GM21447 (cell line): ENCODE data around the gene SUSD3.

Source experiments
- ATAC-seq: cut with Tn5 transposase; IDR thresholded peaks from one replicate; pipeline ENCODE4 v1.9.1; 2021; ENCODE audit not compliant: unreplicated experiment

The SUSD3 gene

DNA sequence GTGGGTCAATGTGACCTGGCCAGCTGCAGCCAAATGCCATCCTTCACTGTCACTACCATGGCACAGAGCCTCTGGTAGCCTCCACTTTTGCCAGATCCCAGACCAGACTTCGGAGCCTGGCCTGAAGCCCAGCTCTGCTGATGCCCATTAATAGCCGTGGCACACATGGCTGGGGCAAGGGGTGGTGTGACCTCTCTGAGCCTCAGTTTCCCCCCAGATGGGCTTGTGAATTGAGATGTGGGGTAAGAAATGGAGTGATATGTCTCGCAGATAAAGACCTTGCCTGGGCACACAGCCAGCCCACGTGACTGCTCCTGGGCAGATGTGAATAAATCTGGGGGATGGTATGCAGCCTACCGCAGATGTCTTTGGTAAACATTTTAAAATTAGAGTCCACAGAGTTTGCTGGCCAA lies 13.9 kb downstream of the SUSD3 start:
- no peak for ATAC-seq

DNA sequence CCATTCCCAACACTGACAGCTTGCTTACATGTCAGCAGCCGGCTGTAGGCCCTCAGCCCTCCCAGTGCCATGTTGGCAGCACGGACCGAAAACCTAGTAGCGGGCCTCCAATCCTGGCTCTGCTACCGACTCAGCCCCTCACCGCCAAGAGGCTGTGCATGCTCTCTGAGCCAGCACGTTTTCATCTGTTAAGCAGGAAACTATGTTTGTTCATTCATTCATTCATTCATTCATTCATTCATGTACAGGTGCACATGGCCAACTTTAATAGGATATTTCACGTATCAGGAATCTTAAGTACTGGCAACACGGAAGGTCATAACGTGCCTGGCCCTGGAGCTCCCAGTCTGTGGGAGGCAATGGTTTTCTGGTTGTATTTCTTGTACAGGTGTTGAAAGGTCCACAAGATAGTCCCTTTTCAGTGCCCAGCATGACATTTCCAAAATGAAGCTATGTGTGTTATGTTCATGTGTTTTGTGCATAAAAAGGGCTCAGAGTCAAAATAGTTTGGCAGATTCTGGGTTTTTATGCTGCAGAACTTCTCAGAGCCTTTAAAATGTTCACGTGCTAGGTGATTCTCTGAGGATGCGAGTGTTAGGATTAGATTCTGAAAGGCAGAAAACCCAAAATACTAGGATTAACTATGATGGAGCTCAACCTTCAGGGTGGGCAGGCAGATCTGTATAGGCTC lies 17.7 kb downstream of the SUSD3 start:
- no peak for ATAC-seq

DNA sequence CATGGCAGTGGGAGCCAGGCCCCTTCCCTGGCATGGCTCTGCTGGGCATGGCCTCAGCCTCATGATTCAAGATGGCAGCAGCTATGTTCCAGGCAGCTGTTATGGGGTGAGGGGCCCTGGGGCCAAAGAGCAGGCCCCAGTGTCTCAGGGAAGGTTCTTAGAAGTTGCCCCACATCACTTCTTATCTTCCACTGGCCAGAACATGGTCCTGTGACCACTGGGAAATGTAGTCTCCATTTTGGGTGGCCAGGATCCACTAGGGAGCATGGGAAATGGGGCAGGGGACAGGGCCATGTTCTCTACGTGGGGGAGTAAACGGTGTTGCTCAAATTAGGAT lies 18.3 kb downstream of the SUSD3 start:
- no peak for ATAC-seq

DNA sequence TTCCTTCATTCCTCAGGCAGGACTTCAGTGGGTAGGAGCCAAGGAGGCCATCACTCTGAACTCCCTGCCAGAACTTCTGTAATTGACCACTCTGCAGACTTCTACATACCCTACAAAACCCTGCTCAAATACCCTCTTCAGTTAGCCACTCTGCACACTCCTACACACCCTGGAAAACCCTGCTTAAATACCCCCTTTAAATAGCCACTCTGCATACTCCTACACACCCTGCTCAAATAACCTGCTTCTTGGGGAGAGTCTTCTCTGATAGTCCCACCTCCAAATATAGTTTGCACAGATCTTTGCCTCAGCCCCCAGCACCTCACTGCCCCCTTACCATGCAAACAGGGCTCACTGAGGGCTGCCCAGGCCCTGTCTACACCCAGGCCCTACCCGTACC lies 18.9 kb downstream of the SUSD3 start:
- ATAC-seq, result no peak

DNA sequence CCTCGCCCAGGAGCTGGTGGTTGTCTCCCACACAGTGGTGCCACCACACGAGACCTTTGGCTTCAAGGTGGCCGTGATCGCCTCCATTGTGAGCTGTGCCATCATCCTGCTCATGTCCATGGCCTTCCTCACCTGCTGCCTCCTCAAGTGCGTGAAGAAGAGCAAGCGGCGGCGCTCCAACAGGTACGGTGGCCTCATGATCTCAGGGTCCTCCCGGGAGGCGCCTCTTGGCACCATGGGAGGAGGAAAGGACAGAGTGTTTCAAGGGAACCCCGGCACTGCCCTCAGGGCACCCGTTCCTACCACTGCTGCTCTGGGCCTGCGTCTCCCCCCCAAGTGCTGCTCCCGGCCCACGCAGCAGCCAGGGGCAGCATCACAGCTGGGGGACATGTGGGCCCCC lies 19.3 kb downstream of the SUSD3 start:
- ATAC-seq, result no peak

DNA sequence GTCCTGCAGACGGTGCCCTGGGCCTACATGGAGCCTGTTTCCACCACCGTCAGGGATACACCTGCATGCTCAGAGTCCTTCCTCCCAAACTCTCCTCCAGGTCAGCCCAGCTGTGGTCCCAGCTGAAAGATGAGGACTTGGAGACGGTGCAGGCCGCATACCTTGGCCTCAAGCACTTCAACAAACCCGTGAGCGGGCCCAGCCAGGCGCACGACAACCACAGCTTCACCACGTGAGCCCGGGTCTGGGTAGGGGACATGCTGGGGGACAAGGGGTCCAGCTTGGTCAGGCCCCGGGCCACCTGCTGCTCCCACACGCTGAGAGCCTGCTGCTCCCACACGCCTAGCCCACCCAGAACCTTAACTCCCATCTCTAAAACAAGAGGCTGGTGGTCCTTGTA lies 20.9 kb downstream of the SUSD3 start:
- no peak for ATAC-seq

DNA sequence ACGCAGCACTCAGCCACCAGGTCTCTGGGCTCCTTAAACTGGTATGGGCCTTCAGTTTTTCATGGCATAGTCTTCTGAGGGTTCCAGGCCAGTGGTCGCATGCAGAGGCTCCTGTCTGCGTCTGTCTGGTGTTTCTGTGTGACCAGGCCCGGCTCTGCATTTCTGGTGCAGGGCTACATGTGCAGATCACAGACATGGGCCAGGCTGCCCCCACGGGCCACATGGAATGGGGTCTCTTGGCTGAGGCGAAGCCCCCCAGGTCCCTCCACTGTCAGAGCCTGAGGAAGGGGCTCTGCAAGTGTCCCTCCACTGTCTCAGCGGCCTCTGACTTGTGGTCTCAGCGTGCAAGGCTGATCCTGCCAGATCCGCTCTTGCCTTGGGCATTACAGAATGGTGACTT lies 21.9 kb downstream of the SUSD3 start:
- ATAC-seq, result no peak

DNA sequence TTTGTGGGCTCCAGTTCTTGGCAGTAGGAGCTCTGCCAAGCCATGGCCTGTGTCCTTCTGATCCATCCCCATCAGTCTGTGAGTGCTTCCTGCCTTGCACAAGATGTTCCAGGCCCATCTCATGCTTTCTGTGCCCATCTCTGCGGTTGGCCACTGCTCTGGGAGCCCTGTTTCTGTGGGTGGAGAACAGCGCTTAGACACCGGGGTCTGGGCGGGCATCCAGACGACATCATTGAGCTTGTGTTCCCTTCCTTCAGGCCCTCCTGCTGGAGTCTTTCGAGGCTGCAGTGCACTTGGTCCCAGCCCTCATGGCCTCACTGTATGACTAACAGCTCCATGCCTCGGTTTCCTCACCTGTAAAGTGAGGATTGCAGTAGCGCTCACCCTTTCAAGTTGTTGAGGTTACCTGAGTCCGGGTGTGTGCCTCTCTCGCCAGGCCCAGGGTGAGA lies 22.6 kb downstream of the SUSD3 start:
- no peak for ATAC-seq

DNA sequence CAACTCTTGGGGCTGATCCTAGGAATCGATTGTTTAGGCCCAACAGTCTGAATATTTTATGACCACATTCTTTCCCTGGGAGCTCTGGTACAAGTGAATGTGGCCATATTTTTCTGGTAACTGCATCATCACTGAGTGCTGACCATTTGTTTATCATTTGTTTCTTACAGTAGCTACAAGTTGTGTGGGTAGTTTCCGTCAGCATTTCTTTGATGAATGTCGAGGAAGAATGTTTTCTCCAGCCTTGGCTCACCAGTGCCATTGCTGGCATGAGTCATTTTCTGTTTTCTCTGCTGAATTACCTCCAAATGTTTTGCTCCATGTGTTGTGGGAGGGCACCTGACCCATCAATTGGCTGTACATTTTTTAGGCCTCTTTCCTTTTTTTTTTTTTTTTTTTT lies 23.4 kb downstream of the SUSD3 start:
- no peak for ATAC-seq

DNA sequence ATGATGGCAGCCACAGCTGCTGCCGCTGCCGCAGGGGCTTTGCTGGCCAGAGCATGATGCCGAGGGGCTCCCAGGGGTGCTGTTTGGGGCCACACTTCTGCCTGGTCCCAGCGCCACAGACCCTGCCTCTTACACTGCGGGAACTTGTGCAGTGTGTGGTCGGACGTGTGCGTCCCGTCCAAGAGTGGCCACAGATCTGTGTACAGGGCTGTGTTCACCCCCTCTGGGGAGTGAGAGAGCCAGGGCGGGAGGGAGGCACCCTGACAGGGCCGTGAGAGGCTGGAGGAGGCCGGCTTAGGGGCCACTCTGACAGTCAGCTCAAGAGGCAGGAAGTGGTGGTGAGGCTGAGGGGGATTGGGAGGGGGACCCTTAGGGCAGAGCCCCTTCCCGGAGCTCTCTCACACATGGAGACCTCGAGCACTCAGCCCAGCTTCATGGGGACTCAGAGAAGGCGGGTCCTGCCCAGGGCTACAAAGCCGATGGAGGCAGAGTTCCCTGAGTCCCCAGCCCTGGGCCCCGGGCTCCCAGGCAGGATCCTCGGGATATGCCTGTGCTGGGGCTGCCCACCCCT lies 24.4 kb downstream of the SUSD3 start:
- ATAC-seq, result no peak

DNA sequence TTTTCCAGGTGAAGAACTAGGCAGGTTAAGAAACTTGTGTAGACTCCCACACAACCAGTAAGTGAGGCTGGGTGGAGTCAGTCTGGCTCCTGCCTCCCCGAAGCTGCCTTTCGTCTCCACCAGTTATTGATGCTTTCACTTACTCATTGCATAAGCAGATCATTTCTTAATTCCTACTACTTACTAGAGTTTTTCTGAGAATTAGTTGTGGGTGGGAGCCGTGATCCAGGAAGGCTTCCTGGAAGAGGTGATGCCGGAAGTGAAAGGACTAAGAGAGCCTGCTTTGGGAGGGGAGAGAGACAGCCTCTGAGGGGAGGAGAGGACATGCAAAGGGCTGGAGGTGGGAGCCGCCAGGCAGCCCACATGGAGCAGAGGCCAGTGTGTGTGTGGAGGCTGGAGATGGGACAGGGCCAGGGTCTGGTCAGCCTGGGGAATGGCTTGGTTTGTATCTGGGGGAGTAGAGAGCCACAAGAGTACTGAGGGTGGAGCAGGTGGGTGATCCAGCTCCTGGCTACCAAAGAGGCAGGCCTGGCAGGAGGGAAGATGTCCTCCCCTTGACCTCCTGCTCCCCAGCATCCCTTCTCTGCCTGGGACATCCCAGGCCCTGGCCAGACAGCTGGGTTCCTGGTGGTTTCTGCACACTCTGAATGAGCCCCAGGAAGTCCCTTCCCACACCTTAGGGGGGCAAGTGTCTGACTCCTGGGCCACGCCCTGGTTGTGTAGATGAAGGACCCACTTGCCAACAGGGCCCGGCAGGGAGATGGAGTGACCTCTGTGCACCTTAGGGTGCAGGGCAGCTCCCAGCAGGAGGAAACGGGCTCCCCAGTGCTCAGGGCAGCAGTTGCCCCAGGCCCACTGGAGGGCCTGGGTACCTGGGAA lies 25.3 kb downstream of the SUSD3 start:
- no peak for ATAC-seq

DNA sequence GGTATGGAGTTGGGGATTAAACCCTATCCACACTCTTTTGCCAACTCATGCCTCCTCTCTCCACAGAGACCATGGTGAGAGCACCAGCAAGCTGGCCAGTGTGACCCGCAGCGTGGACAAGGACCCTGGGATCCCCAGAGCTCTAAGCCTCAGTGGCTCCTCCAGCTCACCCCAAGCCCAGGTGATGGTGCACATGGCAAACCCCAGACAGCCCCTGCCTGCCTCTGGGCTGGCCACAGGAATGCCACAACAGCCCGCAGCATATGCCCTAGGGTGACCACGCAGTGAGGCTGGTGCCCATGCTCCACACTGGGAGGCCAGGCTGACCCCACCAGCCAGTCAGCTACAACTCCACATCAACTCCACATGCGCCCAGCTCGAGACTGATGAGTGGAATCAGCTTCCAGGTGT lies 26.0 kb downstream of the SUSD3 start:
- no peak for ATAC-seq

DNA sequence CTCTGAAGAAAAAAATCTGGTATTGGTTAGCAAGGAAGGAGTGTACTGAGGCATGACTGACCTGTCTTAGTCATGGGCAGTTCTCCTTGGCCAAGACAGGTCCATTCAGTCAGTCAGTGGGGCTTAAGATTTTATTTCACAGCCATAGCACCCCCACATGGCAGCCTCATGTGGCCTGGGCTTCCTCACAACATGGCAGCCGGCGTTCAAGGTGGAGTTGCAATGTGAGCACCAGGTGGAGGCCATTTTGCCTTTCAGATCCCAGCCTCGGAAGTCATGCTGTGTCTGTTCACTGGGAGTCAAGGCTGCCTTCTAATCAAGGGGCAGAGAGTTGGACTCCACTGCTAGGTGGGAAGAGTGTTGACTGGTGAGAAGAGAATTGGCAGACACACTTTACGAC lies 27.2 kb downstream of the SUSD3 start:
- no peak for ATAC-seq

DNA sequence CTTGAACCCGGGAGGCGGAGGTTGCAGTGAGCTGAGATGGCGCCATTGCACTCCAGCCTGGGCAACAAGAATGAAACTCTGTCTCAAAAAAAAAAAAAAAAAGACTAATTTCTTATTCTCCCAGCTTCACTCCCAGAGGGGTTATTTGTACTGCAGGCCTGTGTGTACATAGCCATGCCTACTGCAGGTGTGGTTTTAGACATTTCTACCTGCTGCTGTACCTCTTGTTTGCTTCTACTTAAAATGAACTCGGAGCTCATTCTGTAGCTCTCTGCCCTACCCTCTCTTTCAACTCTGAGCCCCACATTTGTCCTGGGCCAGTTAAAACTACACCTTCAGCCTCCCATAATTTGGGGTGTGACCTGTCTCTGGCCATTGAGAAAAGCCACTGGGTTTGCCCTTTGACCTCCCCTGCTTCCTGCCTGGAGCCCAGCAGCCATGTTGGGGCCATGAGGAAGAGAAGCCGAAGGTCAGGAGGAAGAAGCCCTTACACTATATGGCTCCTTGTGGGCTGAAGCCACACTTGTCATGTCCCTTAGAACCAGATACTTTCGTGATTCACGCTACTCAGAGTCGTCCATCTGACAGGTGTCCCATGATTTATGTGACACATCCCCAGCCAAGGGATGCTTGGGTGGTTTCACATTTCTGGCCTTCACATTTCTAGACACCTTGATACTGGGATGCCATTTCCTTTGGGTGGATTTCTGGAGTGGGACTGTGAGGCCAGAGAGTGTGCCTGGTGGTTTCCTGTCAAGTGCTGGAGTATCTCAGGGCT lies 28.1 kb downstream of the SUSD3 start:
- ATAC-seq, result no peak

DNA sequence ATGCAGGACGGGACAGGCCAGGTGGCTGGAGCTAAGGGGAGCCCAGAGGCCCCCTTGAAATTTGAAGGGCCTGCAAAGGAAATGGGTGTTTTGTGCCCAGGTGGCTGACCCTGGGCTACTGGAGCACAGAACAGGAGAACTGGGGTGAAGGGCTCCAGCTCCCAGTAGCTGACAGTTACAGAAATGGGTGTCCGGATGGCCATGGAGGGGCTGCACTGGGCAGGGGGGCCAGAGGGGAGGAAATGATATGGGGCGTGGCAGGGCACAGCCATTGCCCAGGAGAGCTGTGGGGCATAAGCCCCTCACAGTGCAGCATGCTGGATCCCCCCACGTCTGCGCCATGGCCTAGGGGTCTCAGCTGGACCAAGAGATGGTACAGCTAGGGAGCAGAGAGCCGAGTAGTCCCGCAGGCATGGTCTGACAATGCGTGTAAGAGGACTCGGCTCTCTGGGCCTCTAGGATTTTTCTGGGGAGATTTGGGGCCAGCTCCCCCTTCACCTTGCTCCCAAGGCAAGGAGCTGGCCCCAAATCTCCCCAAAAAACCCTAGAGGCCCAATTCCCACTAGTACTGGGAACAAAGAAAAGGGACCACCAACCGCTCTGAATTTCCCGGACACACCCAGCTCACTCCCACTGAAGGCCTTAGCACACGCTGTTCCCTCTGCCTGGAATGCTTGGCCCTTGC lies 29.6 kb downstream of the SUSD3 start:
- ATAC-seq, result no peak

DNA sequence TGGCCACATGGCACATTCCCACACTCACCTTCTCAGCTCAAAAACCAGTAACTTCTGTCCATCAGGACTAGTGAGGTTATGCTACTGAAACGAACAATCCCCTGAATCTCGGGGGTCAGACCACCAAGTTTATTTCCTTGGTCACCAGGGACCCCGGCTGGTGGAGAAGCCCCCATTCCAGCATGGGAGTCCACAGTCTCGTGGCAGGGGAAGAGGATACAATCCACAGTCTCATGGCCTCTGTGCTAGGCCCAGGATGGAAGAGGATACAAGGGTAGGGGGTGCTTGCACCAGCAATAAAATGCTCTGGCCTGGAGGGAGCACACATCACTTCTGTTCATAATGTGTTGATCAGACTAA lies 30.1 kb downstream of the SUSD3 start:
- ATAC-seq, result no peak

DNA sequence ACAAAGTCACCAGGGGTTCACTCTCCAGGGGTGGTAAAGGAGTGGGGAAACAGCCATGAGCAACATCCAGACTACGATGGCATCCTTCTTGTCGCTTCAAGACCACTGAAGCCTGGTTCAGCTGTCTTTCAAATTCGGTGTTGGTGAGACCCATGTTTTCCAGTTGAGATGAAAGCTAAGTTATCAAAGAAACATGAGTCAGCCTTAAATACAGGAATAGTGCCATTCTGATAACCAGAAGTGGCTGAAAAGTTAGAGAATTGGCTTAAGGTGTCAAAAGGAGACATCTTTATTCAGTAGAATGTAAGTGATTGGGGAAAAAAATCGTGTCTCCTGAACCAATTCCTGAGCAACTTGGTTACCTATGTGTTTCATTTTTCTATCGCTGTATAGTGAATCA lies 30.5 kb downstream of the SUSD3 start:
- ATAC-seq, result no peak

DNA sequence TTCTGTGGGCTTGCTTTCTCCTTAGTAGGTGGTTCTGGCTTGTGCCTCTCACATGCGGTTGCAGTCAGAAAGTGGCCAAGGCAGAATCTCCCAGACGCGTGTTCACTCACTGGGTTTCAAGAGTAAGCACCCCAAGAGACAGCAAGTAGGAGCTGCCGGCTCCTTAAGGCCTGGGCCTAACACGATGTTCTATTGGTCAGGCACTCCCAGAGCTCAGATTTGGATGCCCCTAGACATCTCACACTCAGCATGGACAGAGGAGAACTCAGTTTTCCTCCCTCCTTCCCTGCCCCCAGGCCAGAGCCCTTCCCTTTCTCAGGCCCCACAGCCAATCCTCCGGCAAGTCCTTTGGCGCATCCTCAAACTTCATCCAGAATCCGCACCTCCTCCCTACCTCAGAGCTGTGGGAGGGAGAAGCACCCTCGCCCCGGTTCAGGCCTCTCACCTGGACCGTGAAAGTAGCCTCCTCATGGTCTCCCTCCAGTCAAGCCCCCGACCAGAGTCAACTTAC lies 31.0 kb downstream of the SUSD3 start:
- no peak for ATAC-seq

DNA sequence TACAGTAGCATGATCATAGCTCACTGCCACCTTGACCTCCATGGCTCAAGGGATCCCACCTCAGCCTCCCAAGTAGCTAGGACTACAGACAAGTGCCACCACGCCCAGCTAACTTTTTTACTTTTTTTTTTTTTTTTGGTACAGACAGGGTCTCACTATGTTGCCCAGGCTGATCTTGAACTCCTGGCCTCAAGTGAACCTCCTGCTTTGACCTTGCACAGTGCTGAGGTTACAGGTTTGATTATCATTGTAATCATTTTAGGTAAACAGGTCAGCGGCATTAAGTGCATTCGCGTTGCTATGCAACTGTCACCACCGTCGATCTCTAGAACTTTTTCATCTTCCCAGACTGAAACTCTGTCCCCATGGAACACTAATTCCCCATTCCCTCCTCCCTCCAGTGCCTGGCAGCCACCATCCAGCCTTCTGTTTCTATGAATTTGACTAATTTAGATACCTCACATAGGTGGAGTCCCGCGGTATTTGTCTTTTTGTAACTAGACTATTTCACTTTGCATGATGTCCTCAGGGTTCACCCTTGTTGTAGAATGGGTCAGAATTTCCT lies 31.7 kb downstream of the SUSD3 start:
- ATAC-seq, result no peak

DNA sequence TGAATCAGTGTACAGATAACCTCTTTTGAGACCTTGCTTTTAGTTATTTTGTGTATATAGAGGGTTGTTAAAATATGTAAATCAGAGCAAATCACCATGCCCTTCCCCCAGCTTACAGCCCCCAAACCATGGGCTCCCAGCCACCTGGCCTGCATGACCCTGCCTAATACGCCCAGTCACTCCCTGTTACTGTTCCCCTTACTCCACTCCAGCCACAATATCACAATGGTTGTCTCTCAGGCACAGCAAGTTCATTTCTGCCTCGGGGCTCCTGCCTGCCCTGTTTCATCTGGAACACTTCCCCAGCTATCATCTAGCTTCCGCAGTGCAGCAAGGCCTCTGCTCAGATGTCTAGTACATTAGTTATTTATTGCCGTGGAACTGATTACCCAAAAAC lies 32.6 kb downstream of the SUSD3 start:
- no peak for ATAC-seq
